ENCODE measurements around the gene GALNT2. TPM values are rescaled to one million over a fixed set of nuclear protein-coding genes. Genes with fewer than 3 reads are reported as not detected.

Gene GALNT2
- total and polyA plus RNA-seq, 2 of the 13 experiments (the other 11 are each of a cell fraction or from before 2014, with no cell fraction given) = 39.3 to 39.6 TPM

GRCh38 chr1:230105754-230106625, 39.0 kb downstream of the GALNT2 start:
- no TSS peak for BruUV-seq (replicated peaks)
- Histone ChIP-seq H3K27ac (ENCODE audit: extremely low read length, insufficient read depth, low read length) (peak overlapping the region; percentile 82), H3K4me1 (ENCODE audit: insufficient read depth, low read length) (peaks cover 84% of the 10 kb centered on the region), H3K79me2 (ENCODE audit: insufficient read depth, low read length) (peaks cover 62% of the 10 kb centered on the region), H3K36me3 (replicated peaks in 1 of 2; ENCODE audit: control insufficient read depth in 1 of 2, insufficient read depth in 2 of 2, low read length in 2 of 2) (no peaks in the 10 kb centered on the region), H3K9ac (ENCODE audit: insufficient read depth, low read depth, low read length) (peak overlapping the region; percentile 72), H4K20me1 (ENCODE audit: insufficient read depth, low read length) (peaks cover 4% of the 10 kb centered on the region; the same call in 1 of the 2 replicates), H3K4me2 (ENCODE audit: low read depth, low read length) (peak overlapping the region; percentile 97), H3K9me3 (ENCODE audit: low read length) (no peaks in the 10 kb centered on the region), H2AFZ (ENCODE audit: low read length) (no peak overlapping the region), H3K27me3 (ENCODE audit: control insufficient read depth in 1 of 2, insufficient read depth in 2 of 2, low read length in 2 of 2) (no peaks in the 10 kb centered on the region), H3K4me3 (replicated peaks in 1 of 3; ENCODE audit: insufficient read depth in 1 of 3, low read depth in 2 of 3, low read length in 3 of 3) (peak overlapping the region; percentile 41 to 67 (median 54))
- DNase-seq (ENCODE audit: low spot score) (peak; percentile 89), FAIRE-seq (peak; percentile 97), ATAC-seq (peak; percentile 73)
- WGBS (ENCODE audit: low lambda C conversion rate) = 1% methylated on average over 10 of the region's 10 CpGs
- CTCF ChIA-PET (ENCODE audit: low intra/inter-chr PET ratio, low total read pairs) = no interaction called here
- in situ Hi-C loops (cut with HindIII; ENCODE audit: extremely low pct_ligation_motif_present, low pct_unique_long_range_greater_than_20kb) = no loop called here
- POLR2A ChIA-PET = interaction anchor here (1.0 to 3.0 kb wide), 7 partner anchors 15 to 80 kb away, joined by 3 to 20 read pairs (median 8); no protein-coding TSS in a partner anchor
- intact Hi-C loops (cut with micrococcal nuclease; ENCODE audit: unreplicated experiment) = loop anchor here (1.0 kb wide), 1 partner anchor 52 kb away; no protein-coding TSS in a partner anchor
- TF ChIP-seq ZNF33A (CRISPR knock-in tag; IDR thresholded peaks at IDR 0.05; ENCODE audit: borderline replicate concordance) = no peak
- no peak for TF ChIP-seq ZNF136 (CRISPR knock-in tag; IDR thresholded peaks at IDR 0.05; ENCODE audit: low read depth)
- no peak for TF ChIP-seq KDM4B (CRISPR knock-in tag; IDR thresholded peaks at IDR 0.05)
- TF ChIP-seq ZNF577 (CRISPR knock-in tag; IDR thresholded peaks at IDR 0.05; ENCODE audit: borderline replicate concordance, low read depth) = no peak
- no peak for TF ChIP-seq ZNF251 (CRISPR knock-in tag; IDR thresholded peaks at IDR 0.05)
- TF ChIP-seq ZNF451 (CRISPR knock-in tag; IDR thresholded peaks at IDR 0.05) = no peak
- TF ChIP-seq ZNF512B (CRISPR knock-in tag; IDR thresholded peaks at IDR 0.05; ENCODE audit: borderline replicate concordance) = no peak
- TF ChIP-seq HOXA3 (CRISPR knock-in tag; IDR thresholded peaks at IDR 0.05) = peak; percentile 64; the same call in 1 of the 2 replicates
- no peak for TF ChIP-seq MTF1 (CRISPR knock-in tag; IDR thresholded peaks at IDR 0.05)
- TF ChIP-seq HMG20A (CRISPR knock-in tag; IDR thresholded peaks at IDR 0.05; ENCODE audit: borderline replicate concordance) = peak; percentile 90
- TF ChIP-seq HOXA7 (CRISPR knock-in tag; IDR thresholded peaks at IDR 0.05) = no peak
- TF ChIP-seq ZNF687 (CRISPR knock-in tag; IDR thresholded peaks at IDR 0.05) = no peak
- no peak for TF ChIP-seq GLI4 (CRISPR knock-in tag; IDR thresholded peaks at IDR 0.05; ENCODE audit: borderline replicate concordance)
- TF ChIP-seq TCF12 (IDR thresholded peaks at IDR 0.05) = no peak
- TF ChIP-seq TCF12 (CRISPR knock-in tag; IDR thresholded peaks at IDR 0.05) = no peak

Data from HepG2 (cell line).